Transverse colon (tissue), 4 donors: ENCODE measurements around the gene GTPBP3. TPM values are rescaled to one million over a fixed set of nuclear protein-coding genes. Genes with fewer than 3 reads are reported as not detected.

Source experiments
- DNase-seq: peaks from one replicate; pipeline ENCODE4 v3.0.0-alpha.2; 2019
- H3K27ac ChIP-seq, 4 donors: fragments of 200-600 bp; sonication (generic); 2 replicates each; pipeline ENCODE4 v1.5.1; 2016 to 2018; ENCODE audit warnings: inconsistent platforms in 4 of 4
- H3K27me3 ChIP-seq: fragments of 200-600 bp; sonication (generic); 2 replicates; pipeline ENCODE4 v1.5.1; 2017; ENCODE audit warnings: inconsistent platforms
- H3K36me3 ChIP-seq, 4 donors: fragments of 200-600 bp; sonication (generic); 2 replicates each; pipeline ENCODE4 v1.5.1; 2017 to 2019; ENCODE audit warnings: inconsistent platforms in 4 of 4
- H3K4me1 ChIP-seq, 4 donors: fragments of 200-600 bp; sonication (generic); 2 replicates each; pipeline ENCODE4 v1.5.1; 2017 to 2020; ENCODE audit warnings: inconsistent platforms in 4 of 4
- H3K4me3 ChIP-seq, 4 donors: fragments of 200-600 bp; sonication (generic); 1 replicate in 1 of 4; 2 replicates in 3 of 4; pipeline versions ENCODE4 v1.5.1 to v1.6.1; 2017 to 2019; ENCODE audit warnings: inconsistent platforms in 4 of 4
- H3K9me3 ChIP-seq, 2 donors: fragments of 200-600 bp; sonication (generic); 2 replicates each; pipeline ENCODE4 v1.5.1; 2017 to 2019; ENCODE audit warnings: inconsistent platforms in 2 of 2
- EP300 ChIP-seq: sonication (generic); formaldehyde crosslinking; IDR thresholded peaks from one replicate; pipeline ENCODE4 v1.6.1; 2017; ENCODE audit warnings: antibody characterized with exemption, low read depth
- POLR2A ChIP-seq: fragments of 450-650 bp; IDR thresholded peaks from one replicate; pipeline ENCODE4 v1.6.1; 2016; ENCODE audit warnings: antibody characterized with exemption, mild to moderate bottlenecking, moderate library complexity
- POLR2AphosphoS5 ChIP-seq, 3 donors: sonication (generic); formaldehyde crosslinking; IDR thresholded peaks; one replicate each; pipeline ENCODE4 v1.6.1; 2016; ENCODE audit warnings: antibody characterized with exemption in 3 of 3
- WGBS, 2 donors: methylation state at CpG; one replicate each; pipeline ENCODE4 v1.1.5; 2018; ENCODE audit warnings: low coverage in 1 of 2; 5-methylcytosine and 5-hydroxymethylcytosine counted together
- in situ Hi-C, 4 donors: fragments of 200-750 bp; cut with MboI; loops; one replicate each; pipeline versions ENCODE4 v1.15.0 to v1.15.1; 2017; ENCODE audit warnings: low sequenced_read_pairs in 3 of 4, low pct_ligation_motif_present in 1 of 4, low pct_unique_long_range_greater_than_20kb in 1 of 4
- intact Hi-C: fragments of 100-400 bp; cut with DNase I; formaldehyde crosslinking; loops from one replicate; pipeline ENCODE4 v1.15.1; 2023; ENCODE audit warnings: low total_unique reads
- total RNA-seq, 4 donors: library from RNA; depleted of rRNA; stranded (reverse); fragments of >200 nt; gene quantifications; one replicate each; pipeline ENCODE4 v1.1.0, GENCODE V29; 2016
- TF ChIP-seq, protein P1 (sequence below), 5 experiments: fragments of 200-600 bp in 3 of 5; fragments of 450-650 bp in 2 of 5; sonication (generic) in 3 of 5; IDR thresholded peaks; 1 replicate in 2 of 5; 2 replicates in 3 of 5; pipeline ENCODE4 v1.5.1; 2016 to 2017; ENCODE audit warnings: antibody characterized with exemption in 5 of 5, inconsistent platforms in 3 of 5, mild to moderate bottlenecking in 2 of 5, moderate library complexity in 1 of 5

Gene GTPBP3
- total RNA-seq, 4 donors from 2014 or later: 24.7 to 206 (median 30.5) TPM

- Histone ChIP-seq H3K27ac (no peak overlapping the region), H3K4me1 (peaks cover 0 to 12% (median 8%) of the 10 kb centered on the region in 4 donors), H3K36me3 (peaks cover 0 to 28% (median 13%) of the 10 kb centered on the region in 4 donors), H3K9me3 (no peaks in the 10 kb centered on the region), H3K4me3 (no peak overlapping the region), H3K27me3 (no peaks in the 10 kb centered on the region)
- in situ Hi-C loops (no loop called here), intact Hi-C loops (no loop called here)
- WGBS, 2 donors: 90 to 92% methylated on average over 5 to 40 of the region's 40 CpGs
- no peak for DNase-seq
- TF ChIP-seq, protein P1, sequence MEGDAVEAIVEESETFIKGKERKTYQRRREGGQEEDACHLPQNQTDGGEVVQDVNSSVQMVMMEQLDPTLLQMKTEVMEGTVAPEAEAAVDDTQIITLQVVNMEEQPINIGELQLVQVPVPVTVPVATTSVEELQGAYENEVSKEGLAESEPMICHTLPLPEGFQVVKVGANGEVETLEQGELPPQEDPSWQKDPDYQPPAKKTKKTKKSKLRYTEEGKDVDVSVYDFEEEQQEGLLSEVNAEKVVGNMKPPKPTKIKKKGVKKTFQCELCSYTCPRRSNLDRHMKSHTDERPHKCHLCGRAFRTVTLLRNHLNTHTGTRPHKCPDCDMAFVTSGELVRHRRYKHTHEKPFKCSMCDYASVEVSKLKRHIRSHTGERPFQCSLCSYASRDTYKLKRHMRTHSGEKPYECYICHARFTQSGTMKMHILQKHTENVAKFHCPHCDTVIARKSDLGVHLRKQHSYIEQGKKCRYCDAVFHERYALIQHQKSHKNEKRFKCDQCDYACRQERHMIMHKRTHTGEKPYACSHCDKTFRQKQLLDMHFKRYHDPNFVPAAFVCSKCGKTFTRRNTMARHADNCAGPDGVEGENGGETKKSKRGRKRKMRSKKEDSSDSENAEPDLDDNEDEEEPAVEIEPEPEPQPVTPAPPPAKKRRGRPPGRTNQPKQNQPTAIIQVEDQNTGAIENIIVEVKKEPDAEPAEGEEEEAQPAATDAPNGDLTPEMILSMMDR (IDR thresholded peaks at IDR 0.05): no peak
- no peak for TF ChIP-seq POLR2A
- no peak for TF ChIP-seq EP300
- TF ChIP-seq POLR2AphosphoS5 (IDR thresholded peaks at IDR 0.05): no peak
Measured at GRCh38 chr19:17319473-17320238, 17.7 kb upstream of the GTPBP3 start.

GRCh38 chr19:17320435-17320834, 16.9 kb upstream of the GTPBP3 start:
- H3K4me3 ChIP-seq: no peak overlapping the region
- intact Hi-C loops: no loop called here
- H3K36me3 ChIP-seq: peaks cover 0 to 24% (median 12%) of the 10 kb centered on the region in 4 donors
- in situ Hi-C loops: no loop called here
- DNase-seq: no peak
- H3K9me3 ChIP-seq: no peaks in the 10 kb centered on the region
- no peak for TF ChIP-seq POLR2AphosphoS5 (IDR thresholded peaks at IDR 0.05)
- no peak for TF ChIP-seq POLR2A
- TF ChIP-seq EP300: no peak
- TF ChIP-seq, protein P1 (IDR thresholded peaks at IDR 0.05): no peak
- no peaks in the 10 kb centered on the region for H3K27me3 ChIP-seq
- peaks cover 0 to 12% (median 8%) of the 10 kb centered on the region in 4 donors for H3K4me1 ChIP-seq
- H3K27ac ChIP-seq: no peak overlapping the region
- WGBS, 2 donors: 89% methylated on average over 9 of the region's 11 CpGs; no CpG with 5 or more reads in 1 of the 2 donors

- no peak for TF ChIP-seq EP300
- TF ChIP-seq POLR2AphosphoS5 (IDR thresholded peaks at IDR 0.05): no peak
- TF ChIP-seq POLR2A: no peak
- TF ChIP-seq, protein P1 (IDR thresholded peaks at IDR 0.05): no peak
- Histone ChIP-seq H3K4me3 (no peak overlapping the region), H3K36me3 (peaks cover 0 to 19% (median 8%) of the 10 kb centered on the region in 4 donors), H3K27ac (no peak overlapping the region), H3K9me3 (no peaks in the 10 kb centered on the region), H3K4me1 (peaks cover 0 to 10% (median 7%) of the 10 kb centered on the region in 4 donors), H3K27me3 (no peaks in the 10 kb centered on the region)
- 88 to 91% methylated on average over 5 to 19 of the region's 19 CpGs for WGBS, 2 donors
- in situ Hi-C loops (no loop called here), intact Hi-C loops (no loop called here)
- no peak for DNase-seq
Measured at GRCh38 chr19:17321655-17322489, 15.5 kb upstream of the GTPBP3 start.

DNA sequence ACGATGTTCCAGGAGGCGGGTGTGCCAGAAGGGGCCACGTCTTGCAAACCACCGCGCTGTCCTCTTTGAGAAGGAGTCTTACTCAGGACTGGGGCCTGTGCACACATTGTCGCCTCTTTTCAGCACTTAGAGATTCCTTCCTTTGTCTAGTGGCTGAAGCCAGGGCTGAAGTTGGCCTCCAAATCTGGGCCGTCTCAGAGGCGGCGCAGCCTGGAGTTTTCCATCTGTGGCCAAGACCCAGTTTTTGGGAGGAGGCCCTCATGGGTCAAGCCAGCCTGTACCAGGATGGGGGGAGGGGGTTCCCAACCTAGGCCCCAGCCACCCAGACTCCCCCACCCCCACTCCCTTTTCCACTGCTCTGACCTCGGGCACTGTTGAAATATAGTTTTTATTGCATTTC, 14.5 kb upstream of the GTPBP3 start:
- no peaks in the 10 kb centered on the region for H3K9me3 ChIP-seq
- no peak for DNase-seq
- H3K27ac ChIP-seq: no peak overlapping the region
- H3K4me3 ChIP-seq: no peak overlapping the region
- WGBS, 2 donors: 78 to 87% methylated on average over 4 to 9 of the region's 10 CpGs
- H3K36me3 ChIP-seq: peaks cover 0 to 19% (median 8%) of the 10 kb centered on the region in 4 donors
- no peak for TF ChIP-seq POLR2AphosphoS5 (IDR thresholded peaks at IDR 0.05)
- TF ChIP-seq EP300: no peak
- TF ChIP-seq, protein P1 (IDR thresholded peaks at IDR 0.05): no peak
- TF ChIP-seq POLR2A: no peak
- H3K27me3 ChIP-seq: no peaks in the 10 kb centered on the region
- H3K4me1 ChIP-seq: peaks cover 4 to 13% (median 7%) of the 10 kb centered on the region in 4 donors
- intact Hi-C loops: no loop called here
- in situ Hi-C loops: no loop called here
